Peyer's patch (tissue), 4 donors: ENCODE measurements around the gene TOP1.
"Not testable (repeated sequence)": the region's sequence is repeated elsewhere in the genome, so short reads cannot be mapped to it uniquely, and the experiment has no call there.

ENCODE experiments used
- CTCF ChIP-seq, 6 experiments: fragments of 450-650 bp in 4 of 6; fragments of 200-600 bp in 2 of 6; sonication (generic) in 1 of 6; IDR thresholded peaks; one replicate each; pipeline ENCODE4 v1.5.1; 2017 to 2019; ENCODE audit warnings: antibody characterized with exemption in 6 of 6, mild to moderate bottlenecking in 3 of 6, moderate library complexity in 1 of 6
- POLR2A ChIP-seq, 2 donors: fragments of 450-650 bp; IDR thresholded peaks; one replicate each; pipeline ENCODE4 v1.5.1; 2017; ENCODE audit warnings: antibody characterized with exemption in 2 of 2, mild to moderate bottlenecking in 2 of 2, moderate library complexity in 2 of 2

- not testable (repeated sequence) for TF ChIP-seq CTCF, POLR2A (IDR thresholded peaks at IDR 0.05)
Observed at GRCh38 chr20:41003936-41004294, 24.7 kb upstream of the TOP1 start.
